ENCODE results near the gene TMEM250. TPM values are rescaled to one million over a fixed set of nuclear protein-coding genes. Genes with fewer than 3 reads are reported as not detected.

TMEM250 gene
- total RNA-seq, 2 experiments from 2014 or later: 24.4 to 25.9 TPM

- Mint-ChIP-seq H3K27ac (no peak overlapping the region), H3K4me3 (no peak overlapping the region), H3K9me3 (no peaks in the 10 kb centered on the region), H3K36me3 (ENCODE audit: low read depth) (no peaks in the 10 kb centered on the region), H3K27me3 (peaks cover 14% of the 10 kb centered on the region), H3K4me1 (ENCODE audit: low read depth) (no peaks in the 10 kb centered on the region)
- intact Hi-C loops (cut with micrococcal nuclease): no loop called here
- ATAC-seq (no peak), DNase-seq (no peak)
- POLR2A ChIA-PET: no interaction called here
- TF ChIP-seq CTCF (IDR thresholded peaks at IDR 0.05): no peak
- CTCF ChIA-PET: no interaction called here
These were observed 9.8 kb upstream of the TMEM250 start for GRCh38 chr9:136128436-136128835.

DNA sequence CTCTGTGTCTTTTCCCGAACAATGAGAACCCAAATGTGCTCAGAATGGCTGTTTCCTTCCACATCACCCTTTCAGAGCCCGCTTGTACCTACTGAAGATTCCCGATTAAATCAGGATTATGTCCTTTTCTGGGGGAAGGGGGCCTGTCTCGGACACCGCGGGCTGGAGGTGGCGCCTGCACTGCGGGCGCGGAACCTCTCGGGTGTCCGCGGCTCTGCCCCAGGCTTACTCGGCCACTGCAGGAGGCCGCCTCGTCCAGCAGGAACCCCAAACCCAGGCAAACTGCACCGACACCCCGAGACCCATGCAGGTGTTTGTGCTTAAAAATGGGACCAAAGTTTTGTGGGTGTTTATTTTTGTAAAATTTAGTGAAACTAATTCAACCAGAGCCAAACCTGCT, 8.6 kb upstream of the TMEM250 start:
- ATAC-seq (no peak), DNase-seq (no peak)
- intact Hi-C loops (cut with micrococcal nuclease): no loop called here
- Mint-ChIP-seq H3K9me3 (no peaks in the 10 kb centered on the region), H3K4me1 (ENCODE audit: low read depth) (no peaks in the 10 kb centered on the region), H3K27me3 (peaks cover 12% of the 10 kb centered on the region), H3K36me3 (ENCODE audit: low read depth) (no peaks in the 10 kb centered on the region), H3K27ac (no peak overlapping the region), H3K4me3 (no peak overlapping the region)
- CTCF ChIA-PET: no interaction called here
- POLR2A ChIA-PET: no interaction called here
- no peak for TF ChIP-seq CTCF (IDR thresholded peaks at IDR 0.05)

- CTCF ChIA-PET: interaction anchor here (4.8 kb wide), 1 partner anchor 157 kb away, joined by 54 read pairs; no protein-coding TSS in a partner anchor
- TF ChIP-seq CTCF (IDR thresholded peaks at IDR 0.05): no peak
- ATAC-seq: no peak
- DNase-seq: no peak
- peaks cover 8% of the 10 kb centered on the region for H3K27me3 Mint-ChIP-seq
- H3K4me3 Mint-ChIP-seq: no peak overlapping the region
- intact Hi-C loops (cut with micrococcal nuclease): loop anchor here (5.0 kb wide), 2 partner anchors 38 to 158 kb away; no protein-coding TSS in a partner anchor
- POLR2A ChIA-PET: interaction anchor here (1.5 kb wide), 1 partner anchor 29 kb away, joined by 3 read pairs; no protein-coding TSS in a partner anchor
- H3K9me3 Mint-ChIP-seq: no peaks in the 10 kb centered on the region
- H3K4me1 Mint-ChIP-seq (ENCODE audit: low read depth): no peaks in the 10 kb centered on the region
- no peaks in the 10 kb centered on the region for H3K36me3 Mint-ChIP-seq (ENCODE audit: low read depth)
- H3K27ac Mint-ChIP-seq: no peak overlapping the region
These were observed 6.5 kb upstream of the TMEM250 start for GRCh38 chr9:136124976-136125692.

- peak; percentile 97 for TF ChIP-seq CTCF (IDR thresholded peaks at IDR 0.05)
- no peak overlapping the region for H3K27ac Mint-ChIP-seq
- no peak overlapping the region for H3K4me3 Mint-ChIP-seq
- peak; percentile 82 for DNase-seq
- no peaks in the 10 kb centered on the region for H3K4me1 Mint-ChIP-seq (ENCODE audit: low read depth)
- intact Hi-C loops (cut with micrococcal nuclease): loop anchor here (5.0 kb wide), 2 partner anchors 35 to 155 kb away; no protein-coding TSS in a partner anchor
- CTCF ChIA-PET: interaction anchor here (0.6 to 4.8 kb wide), 28 partner anchors 10 to 268 kb away, joined by 3 to 54 read pairs (median 4); partner anchors contain the start of genes NACC2 and UBAC1
- H3K27me3 Mint-ChIP-seq: peaks cover 5% of the 10 kb centered on the region
- no peaks in the 10 kb centered on the region for H3K9me3 Mint-ChIP-seq
- POLR2A ChIA-PET: interaction anchor here (1.2 to 1.6 kb wide), 2 partner anchors 27 to 155 kb away, joined by 5 to 7 read pairs; partner anchors contain the start of gene NACC2
- ATAC-seq: peak; percentile 22
- H3K36me3 Mint-ChIP-seq (ENCODE audit: low read depth): no peaks in the 10 kb centered on the region
These were observed 4.0 kb upstream of the TMEM250 start for GRCh38 chr9:136122425-136123383.
